Activated CD8-positive, alpha-beta memory T cell treated with anti-CD3 and anti-CD28 coated beads for 24 hours (primary cell): ENCODE measurements around the gene NLRP14.

Experiments used
- DNase-seq: peaks from one replicate; pipeline ENCODE4 v3.0.0-alpha.2; 2020

Gene NLRP14, protein sequence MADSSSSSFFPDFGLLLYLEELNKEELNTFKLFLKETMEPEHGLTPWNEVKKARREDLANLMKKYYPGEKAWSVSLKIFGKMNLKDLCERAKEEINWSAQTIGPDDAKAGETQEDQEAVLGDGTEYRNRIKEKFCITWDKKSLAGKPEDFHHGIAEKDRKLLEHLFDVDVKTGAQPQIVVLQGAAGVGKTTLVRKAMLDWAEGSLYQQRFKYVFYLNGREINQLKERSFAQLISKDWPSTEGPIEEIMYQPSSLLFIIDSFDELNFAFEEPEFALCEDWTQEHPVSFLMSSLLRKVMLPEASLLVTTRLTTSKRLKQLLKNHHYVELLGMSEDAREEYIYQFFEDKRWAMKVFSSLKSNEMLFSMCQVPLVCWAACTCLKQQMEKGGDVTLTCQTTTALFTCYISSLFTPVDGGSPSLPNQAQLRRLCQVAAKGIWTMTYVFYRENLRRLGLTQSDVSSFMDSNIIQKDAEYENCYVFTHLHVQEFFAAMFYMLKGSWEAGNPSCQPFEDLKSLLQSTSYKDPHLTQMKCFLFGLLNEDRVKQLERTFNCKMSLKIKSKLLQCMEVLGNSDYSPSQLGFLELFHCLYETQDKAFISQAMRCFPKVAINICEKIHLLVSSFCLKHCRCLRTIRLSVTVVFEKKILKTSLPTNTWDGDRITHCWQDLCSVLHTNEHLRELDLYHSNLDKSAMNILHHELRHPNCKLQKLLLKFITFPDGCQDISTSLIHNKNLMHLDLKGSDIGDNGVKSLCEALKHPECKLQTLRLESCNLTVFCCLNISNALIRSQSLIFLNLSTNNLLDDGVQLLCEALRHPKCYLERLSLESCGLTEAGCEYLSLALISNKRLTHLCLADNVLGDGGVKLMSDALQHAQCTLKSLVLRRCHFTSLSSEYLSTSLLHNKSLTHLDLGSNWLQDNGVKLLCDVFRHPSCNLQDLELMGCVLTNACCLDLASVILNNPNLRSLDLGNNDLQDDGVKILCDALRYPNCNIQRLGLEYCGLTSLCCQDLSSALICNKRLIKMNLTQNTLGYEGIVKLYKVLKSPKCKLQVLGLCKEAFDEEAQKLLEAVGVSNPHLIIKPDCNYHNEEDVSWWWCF

DNA sequence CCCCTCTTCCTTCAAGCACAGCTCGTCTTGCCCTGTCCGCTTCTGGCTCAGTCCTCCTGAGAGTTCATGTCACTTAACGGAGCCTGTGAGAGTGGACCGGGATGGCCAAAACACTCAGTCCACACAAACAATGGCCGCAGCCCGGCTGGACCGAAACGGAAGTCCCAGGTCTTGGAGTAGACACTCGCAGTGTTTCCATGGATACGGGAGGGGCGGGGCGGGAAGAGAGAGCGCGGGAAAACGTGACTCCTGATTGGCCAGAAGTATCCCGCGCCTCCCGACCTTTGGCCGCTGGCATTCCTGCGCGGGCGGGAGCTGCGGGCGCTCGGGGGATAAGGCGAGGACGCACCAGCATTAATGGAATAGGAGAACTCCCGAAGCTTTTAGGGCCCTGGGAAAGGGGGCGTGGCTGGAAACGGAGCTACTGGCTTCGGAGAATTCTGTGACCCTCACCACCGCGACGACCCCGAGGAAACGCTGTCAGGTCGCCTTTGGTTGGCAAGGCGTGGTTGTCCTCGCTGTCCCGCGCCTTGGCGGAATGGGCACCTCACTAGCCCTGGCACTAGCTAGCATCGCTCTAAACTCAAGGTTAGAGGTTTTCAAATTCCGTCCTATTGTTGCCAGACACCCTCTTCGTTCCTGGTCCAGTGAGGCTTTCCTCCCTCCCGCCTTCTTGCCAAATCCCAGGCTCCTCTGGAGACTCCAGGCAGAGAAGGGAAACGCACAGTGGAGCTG, at the start of gene NLRP14, which contains the start of gene ZNF214:
Gene NLRP14 (plus strand): TSS at position 297 of the 735 bp plus-strand sequence. CDS start 18,108 bp downstream, outside the sequence.
Gene ZNF214 (minus strand): TSS at position 164 of the 735 bp plus-strand sequence. CDS start 17,511 bp downstream, outside the sequence.
- no peak for DNase-seq

DNA sequence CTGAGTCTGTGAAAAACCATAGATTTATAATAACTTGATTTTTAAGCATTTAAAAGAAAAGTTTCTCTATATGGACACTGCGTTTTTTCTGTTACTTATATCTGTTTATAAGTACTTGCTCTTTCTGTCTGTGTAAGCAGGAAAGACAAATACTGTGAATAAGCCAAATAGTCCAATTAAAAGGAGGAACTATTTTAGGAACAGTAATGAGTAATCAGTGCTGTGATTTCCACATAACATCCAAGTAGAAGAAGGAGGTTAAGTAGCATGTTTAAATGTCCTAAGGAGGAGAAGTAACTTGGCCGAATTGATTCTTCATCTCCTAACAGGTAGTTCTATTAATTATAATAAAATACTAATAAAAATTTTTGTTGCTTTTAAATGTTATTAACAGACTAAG, 40.9 kb upstream of the NLRP14 start:
- DNase-seq, result no peak

DNA sequence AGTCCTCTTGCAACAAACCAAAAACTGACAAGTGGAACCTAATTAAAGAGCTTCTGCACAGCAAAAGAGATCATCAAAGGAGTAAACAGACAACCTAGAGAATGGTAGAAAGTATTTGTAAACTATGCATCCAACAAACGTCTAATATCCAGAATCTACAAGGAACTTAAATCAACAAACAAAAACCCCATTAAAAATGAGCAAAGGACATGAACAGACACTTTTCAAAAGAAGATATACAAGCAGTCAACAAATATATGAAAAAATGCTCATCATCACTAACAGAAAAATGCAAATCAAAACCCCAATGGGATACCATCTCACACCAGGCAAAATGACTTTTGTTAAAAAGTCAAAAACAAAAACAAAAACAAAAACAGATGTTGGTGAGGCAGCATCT, 33.8 kb upstream of the NLRP14 start:
- DNase-seq, result no peak

DNA sequence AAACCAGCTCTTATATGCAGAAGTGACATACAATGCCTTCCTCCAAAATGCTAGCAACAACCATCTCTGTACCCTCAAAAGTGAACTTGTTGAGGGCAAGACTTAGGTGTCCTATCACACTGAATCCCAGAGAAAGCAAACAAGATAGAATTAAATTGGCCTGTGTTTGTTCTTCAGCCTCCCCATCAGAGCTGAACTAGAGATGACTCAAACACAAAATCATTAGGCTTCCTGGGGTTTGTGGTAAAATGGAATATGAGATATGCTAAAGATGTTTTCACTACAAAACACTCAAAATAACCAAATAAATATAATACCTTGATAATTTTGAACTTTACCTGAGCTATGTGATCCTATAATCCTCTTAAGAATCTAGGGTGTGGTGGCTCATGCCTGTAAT, 31.8 kb upstream of the NLRP14 start:
- DNase-seq, result no peak

DNA sequence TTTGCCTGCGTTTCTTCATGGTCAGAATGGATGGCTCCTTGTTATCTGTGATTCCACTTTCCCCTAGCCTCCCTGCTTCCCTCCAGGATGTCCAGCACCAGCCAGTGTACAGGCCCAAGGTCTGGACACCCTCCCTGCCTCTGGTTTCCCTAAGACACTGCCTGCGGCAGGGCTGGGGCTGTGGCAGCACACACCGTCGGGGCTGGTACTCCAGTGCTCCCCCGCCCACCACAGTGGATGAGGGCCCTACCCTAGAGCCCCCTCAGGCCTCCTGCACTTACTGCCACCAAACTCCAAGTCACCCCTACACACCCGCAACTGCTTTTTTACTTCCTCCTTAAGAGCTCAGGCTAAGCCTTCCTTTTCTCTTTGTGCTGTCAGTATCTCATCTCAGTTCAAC, 29.1 kb upstream of the NLRP14 start:
- DNase-seq, result no peak

DNA sequence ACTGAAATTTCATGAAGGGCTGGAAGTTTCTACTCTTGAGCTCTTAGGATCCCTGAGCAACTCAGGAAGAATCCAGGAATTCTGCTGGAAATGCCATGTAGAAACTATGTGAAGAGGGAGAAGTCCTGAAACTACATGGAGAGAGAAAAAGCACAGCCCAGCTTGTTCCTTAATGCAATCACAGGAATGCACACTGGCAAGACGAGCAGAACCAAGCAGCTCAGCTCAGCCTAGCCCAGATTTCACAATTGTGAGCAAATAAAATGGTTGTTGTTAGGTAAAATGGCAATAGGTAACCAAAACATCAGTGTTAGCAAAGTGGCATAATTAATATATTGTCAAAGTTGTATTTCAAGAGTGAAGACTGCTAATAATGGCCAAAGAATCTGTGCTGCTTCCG, 28.3 kb upstream of the NLRP14 start:
- no peak for DNase-seq

DNA sequence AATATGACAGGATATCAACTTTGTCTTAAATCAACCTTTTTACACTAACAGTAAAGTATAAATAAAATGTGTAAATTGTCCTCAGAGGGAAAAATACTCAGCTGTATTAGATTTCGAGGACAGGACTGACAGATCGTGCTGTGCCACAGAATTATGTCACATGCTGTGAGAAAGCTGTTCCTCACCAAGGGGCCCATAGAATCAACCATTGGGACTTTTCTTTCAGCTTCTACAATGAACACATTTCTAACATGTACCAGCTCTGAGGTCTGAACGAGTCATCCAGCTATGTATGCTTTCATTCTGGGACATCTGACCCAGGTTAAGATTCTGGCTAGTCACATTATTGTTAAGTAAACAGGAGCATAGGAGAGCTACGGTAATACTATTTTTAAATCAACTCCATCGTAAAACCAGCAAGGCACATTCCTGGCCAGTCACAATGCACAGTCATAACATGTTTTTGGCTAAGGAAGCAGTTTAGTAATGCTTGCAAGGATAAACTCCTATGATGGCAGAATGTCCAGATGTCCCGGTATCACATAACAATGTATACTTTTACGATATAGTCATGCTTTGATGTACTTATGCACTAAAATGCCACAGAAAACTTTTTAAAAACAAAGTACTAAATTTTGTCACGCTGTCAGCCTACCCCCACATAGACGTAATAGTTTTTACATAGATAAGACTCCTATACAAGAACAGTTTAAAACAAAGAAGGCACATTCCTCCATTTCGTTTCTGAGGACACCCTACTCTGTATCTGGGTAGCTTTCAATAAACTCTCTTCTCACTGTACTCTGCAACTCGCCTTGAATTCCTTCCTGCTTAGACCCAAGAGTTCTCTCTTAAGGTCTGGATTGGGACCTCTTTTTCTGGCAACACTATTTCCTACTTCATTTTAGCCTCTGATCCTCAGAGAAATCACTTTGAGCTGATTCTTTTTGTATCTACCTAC, 27.5 kb upstream of the NLRP14 start:
- no peak for DNase-seq

DNA sequence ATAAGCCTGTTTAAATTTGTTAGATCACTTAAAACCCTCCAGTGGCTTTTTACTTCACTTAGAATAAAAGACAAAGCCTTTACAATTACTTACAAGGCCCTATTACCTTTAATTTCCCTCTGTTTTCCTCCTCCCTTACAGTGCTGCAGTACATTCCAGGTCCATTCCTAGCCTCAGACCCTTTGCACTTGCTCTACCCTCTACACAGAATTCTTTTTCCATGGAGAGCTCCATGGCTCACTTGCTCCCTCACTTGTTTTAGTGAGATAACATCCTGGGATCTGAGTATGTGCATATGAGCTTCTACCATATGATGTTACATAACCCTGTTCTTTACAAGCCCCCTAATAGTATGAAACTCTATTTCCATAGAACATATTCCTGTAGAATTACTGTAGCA, 24.6 kb upstream of the NLRP14 start:
- no peak for DNase-seq

DNA sequence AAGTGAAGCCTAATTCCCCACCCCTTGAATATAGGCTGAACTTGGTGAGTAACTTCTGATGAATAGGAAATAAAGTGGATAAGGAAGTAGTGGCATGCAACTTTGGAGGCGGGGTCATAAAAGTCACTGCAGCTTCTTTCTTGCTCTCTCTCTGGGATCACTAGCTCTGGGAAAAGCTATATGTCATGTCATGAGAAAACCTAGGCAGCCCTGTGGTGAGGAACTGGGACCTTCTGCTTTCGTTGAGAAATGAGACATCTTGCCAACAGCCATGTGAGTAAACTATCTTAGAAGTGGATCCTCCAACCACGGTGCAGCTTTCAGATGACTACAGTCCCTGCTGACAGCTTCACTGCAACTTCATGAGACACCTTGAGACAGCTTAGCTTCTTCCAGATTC, 15.8 kb upstream of the NLRP14 start:
- no peak for DNase-seq

DNA sequence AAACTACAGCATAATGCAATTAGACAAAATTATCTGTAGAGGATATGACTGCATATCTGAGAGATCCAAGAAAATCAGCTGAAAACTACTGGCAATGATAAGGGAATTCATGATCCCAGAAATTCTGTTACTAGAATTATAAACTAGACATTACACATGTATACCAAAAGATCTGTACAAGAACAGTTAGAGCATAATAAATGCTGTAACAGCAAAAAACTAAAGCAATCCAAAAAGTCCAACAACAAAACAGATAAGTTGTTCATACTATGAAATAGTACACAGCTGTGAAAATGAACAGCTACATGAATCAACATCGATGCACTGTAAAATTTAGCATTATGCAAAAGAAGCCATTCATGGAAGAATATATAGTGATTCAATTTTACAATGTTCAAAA, 6.2 kb upstream of the NLRP14 start:
- no peak for DNase-seq

DNA sequence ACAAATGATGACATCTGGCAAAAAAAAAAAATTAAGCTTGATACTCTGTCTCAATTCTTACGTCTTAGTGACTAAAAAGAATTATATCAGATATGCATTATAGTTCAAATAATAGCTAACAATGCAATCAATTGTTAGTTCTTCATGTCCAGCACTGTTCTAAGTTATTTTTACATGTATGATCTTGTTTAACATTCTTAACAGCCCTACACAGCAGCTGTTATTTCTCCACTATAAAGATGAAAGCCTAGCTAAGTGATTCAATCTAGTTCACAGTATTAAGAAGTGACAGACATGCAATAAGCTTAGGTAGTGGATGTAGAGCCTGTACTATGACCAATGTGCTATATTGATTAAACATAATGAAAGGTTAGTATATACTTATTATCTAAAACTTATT, 4.3 kb upstream of the NLRP14 start:
- DNase-seq, result no peak

DNA sequence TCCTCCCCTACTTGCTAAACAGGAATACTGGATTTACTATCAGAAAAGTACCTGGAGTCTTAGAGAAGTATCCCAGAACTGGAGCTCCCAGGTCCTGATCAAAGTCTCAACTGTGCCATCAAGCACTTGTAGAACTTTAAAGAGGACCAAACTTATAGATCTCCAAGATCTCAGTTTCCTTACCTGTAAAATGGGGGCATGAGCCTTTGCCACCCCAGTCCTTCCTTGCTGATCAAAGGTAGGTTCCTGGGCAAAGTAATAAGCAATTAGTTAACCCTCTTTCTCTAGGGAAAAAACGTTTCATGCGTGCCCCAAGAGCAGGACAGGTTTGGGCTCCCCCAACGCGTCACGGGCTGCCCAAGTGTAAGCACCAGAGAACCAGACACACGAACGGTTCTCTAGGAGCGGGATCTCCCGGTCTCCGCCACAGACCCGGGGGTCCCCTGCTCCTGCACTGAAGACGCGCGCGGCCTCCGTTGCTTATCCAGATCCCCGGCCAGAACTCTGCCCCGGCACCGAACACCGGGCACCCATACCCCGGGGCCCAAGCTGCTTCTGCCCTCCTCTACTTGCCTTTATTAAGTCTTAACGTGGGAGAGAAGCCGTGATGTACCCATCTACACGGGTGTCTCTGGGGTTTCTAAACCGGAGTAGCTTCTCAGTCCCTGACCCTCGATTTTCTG, 638 bp upstream of the NLRP14 start:
- DNase-seq, result no peak

DNA sequence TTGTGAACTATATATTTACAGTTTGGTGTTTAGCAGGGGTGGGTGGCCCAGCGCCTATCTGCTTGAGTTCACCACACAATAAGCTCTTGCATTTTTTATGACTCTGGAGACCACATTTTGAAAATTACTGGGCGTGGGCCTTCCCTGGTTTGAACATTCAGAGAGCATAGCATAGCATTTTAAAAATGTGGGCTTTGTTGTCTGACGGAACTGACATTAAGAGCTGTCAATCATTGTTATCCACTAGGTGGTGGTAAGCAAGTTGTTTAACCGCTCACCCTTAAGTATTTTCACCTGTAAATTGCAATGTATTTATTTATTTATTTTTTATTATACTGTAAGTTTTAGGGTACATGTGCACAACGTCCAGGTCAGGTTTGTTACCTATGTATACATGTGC, 1.0 kb downstream of the NLRP14 start:
- DNase-seq, result no peak

DNA sequence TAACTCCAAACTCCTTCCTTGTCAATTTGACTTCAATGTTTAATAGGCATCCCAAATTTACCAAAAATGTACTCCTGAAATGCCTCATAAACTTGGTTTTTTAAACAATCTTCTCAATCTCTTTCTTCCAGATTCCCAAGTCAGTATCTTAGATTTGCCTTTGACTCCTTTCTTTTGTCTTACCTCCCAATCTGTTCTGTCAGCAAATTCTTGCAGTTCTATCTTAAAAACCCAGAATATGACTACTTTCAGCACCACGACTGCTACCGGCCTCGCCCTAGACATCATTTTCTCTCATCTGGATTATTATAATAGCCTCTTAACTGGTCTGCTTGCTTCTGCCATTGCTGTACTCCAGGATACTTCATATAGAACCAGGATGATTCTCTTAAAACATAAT, 7.9 kb downstream of the NLRP14 start:
- no peak for DNase-seq

DNA sequence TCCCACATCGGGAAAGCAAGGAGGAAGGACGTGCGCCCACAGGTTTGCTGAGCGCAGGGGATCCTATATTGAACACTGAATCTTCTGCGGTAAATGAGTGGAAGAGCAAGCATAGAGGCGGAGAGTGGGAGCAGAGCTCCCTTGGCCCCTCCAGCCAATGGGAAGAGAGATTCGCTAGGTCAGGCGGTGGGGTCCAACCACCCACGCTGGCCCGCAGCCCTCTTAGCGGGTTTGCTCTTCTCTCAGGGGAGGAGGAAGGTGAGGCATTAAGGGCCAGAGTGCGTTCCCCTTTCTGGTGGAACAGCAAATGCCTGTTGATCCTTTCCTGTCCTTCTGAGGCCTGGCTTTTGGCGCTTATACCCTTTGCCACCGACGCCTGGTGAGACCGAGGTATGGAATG, 10.6 kb downstream of the NLRP14 start:
- no peak for DNase-seq

DNA sequence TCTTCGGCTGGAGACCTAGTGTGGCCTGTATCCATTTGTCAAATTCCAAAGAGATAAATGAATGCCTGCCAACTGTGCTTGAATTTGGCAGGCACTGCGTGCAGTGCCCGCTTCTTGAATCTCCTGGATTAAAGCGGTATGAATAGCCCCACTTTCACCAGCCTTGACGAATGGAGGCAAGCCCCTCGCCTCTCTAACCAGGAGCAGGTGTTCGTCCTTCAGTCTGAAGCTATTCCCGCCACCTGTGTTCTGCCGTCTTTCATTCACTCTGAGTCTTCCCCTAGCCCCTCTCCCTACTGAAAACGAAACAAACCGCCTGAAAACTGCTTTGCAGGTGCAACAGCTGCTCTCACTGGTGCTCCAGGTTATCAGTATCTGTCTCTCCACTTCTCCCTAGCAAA, 11.2 kb downstream of the NLRP14 start:
- no peak for DNase-seq

DNA sequence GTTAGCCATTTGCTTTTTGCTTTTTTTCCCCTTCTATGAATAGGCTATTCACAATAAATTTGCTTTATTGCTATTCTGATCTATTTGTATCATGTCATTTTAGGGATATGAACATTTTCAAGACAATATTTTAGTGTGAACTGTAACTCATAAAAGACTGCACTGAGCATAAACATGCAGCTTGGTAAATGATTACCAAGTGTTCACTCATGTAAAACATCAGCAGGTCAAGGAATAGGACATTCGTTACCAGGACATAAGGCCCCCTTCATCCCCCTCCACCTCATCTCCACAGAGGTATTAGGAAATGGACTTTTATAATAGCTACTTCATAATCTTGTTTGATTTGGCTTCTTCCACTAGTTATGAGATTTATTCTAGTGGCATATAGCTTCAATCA, 12.4 kb downstream of the NLRP14 start:
- DNase-seq, result no peak

DNA sequence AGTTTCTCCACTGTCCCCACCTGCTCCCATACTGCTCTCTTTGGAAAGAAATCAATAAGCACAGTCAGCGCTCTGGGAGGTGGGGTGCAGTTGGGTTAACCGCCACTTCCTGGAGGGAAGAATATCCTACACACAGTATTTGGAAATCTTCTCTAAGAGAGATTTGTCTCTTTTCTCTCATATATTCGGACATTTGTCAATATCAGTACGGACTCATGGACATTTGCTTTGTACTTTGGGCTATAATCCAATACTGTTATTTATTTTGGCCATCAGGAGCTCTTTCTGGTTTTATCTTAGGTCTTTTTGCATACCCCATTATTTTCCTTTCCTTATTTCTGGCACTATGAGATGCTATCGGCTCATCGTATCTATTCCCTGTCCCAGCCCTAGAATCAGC, 13.7 kb downstream of the NLRP14 start:
- no peak for DNase-seq

DNA sequence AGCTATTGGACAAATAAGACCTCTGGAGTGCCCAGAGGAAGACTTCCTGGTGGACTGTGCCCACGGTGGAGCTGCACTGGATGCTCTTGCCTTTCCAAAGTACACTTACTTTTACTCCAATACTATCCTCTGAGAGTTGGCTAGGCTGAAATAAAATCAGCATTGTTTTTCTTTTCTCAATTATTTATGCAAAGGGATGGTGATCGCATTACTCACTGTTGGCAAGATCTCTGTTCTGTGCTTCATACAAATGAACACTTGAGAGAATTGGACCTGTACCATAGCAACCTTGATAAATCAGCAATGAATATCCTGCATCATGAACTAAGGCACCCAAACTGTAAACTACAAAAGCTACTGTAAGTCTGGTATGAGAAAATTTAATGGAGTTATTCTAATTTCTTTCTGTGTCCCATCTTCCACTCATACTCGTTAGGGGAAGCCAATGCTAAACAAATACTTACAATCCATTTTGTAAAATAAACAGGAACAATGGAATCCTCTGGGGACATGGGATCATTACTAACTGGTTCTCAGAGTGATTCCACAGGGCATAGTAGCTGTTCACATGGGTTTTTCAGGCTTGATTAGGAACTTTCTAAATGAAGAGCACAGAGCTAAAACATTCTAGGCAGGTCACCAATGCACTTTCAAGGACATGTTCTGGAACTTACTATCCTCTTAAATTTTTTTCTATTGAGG, 26.3 kb downstream of the NLRP14 start:
- DNase-seq, result no peak

DNA sequence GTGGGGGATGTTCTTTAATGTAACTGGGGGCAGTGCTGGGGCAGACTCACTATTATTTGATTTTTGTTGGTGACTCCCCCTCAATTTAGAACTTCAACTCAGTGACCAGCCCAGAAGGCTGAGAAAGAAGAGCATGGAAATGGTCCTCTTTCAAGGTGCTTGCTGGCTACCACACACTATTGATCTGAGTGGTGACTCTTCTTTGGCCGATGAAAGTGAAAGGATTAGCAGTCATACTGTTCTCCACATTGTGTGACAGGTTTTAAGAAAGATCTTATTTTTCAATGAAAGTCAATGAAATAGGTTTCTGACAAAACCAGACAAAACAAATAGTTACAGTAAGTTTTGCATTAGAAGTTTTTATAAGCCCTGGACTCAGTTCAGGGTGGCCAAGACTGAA, 29.9 kb downstream of the NLRP14 start:
- no peak for DNase-seq
